Glutamatergic neuron (in vitro differentiated cells): ENCODE results near the gene PLCD1. TPM values are rescaled to one million over a fixed set of nuclear protein-coding genes. Genes with fewer than 3 reads are reported as not detected.

Source experiments
- DNase-seq: peaks from one replicate; pipeline ENCODE4 v3.0.0; 2022
- H3K27ac Mint-ChIP-seq: one replicate; pipeline ENCODE4 v1.8.0; 2020; ENCODE audit warnings: mild to moderate bottlenecking, mixed read lengths, inconsistent platforms; ENCODE audit not compliant: unreplicated experiment
- H3K27me3 Mint-ChIP-seq: one replicate; pipeline ENCODE4 v1.8.0; 2020; ENCODE audit warnings: mild to moderate bottlenecking, moderate library complexity, mixed read lengths, inconsistent platforms; ENCODE audit not compliant: unreplicated experiment
- H3K36me3 Mint-ChIP-seq: one replicate; pipeline ENCODE4 v1.8.0; 2020; ENCODE audit warnings: mild to moderate bottlenecking, mixed read lengths, inconsistent platforms; ENCODE audit not compliant: unreplicated experiment
- H3K4me1 Mint-ChIP-seq: one replicate; pipeline ENCODE4 v1.8.0; 2020; ENCODE audit warnings: mild to moderate bottlenecking, low read depth, mixed read lengths, inconsistent platforms; ENCODE audit not compliant: unreplicated experiment
- H3K4me3 Mint-ChIP-seq: one replicate; pipeline ENCODE4 v1.8.0; 2020; ENCODE audit warnings: mild to moderate bottlenecking, mixed read lengths, inconsistent platforms; ENCODE audit not compliant: unreplicated experiment
- H3K9me3 Mint-ChIP-seq: one replicate; pipeline ENCODE4 v1.8.0; 2020; ENCODE audit warnings: mild to moderate bottlenecking, moderate library complexity, mixed read lengths, inconsistent platforms; ENCODE audit not compliant: unreplicated experiment
- CTCF ChIP-seq: fragments of 200-600 bp; sonication (generic); IDR thresholded peaks from one replicate; pipeline ENCODE4 v1.5.0; 2021; ENCODE audit not compliant: partially characterized antibody, unreplicated experiment
- total RNA-seq: library from RNA; stranded (reverse); fragmentation: NEBNext Ultra II Directional; extraction: Animal tissue kit (Norgen Biotek cat#: 25700); gene quantifications from one replicate; pipeline ENCODE4 v1.2.1, GENCODE V29; 2021; ENCODE audit not compliant: unreplicated experiment

PLCD1 gene
- total RNA-seq, 1 donor from 2014 or later: 73.0 TPM

- Mint-ChIP-seq H3K9me3 (peaks cover 8% of the 10 kb centered on the region), H3K36me3 (peaks cover 8% of the 10 kb centered on the region), H3K27me3 (peaks cover 6% of the 10 kb centered on the region), H3K4me1 (no peaks in the 10 kb centered on the region), H3K4me3 (no peak overlapping the region), H3K27ac (no peak overlapping the region)
- TF ChIP-seq CTCF: no peak
- no peak for DNase-seq
These were observed 21.7 kb upstream of the PLCD1 start for GRCh38 chr3:38051131-38051530.

- DNase-seq: no peak
- Mint-ChIP-seq H3K36me3 (peaks cover 13% of the 10 kb centered on the region), H3K9me3 (peaks cover 8% of the 10 kb centered on the region), H3K27me3 (peaks cover 6% of the 10 kb centered on the region), H3K27ac (no peak overlapping the region), H3K4me3 (no peak overlapping the region), H3K4me1 (no peaks in the 10 kb centered on the region)
- no peak for TF ChIP-seq CTCF
These were observed 20.1 kb upstream of the PLCD1 start for GRCh38 chr3:38049358-38050126.

GRCh38 chr3:38047896-38048295, 18.5 kb upstream of the PLCD1 start:
- no peak overlapping the region for H3K4me3 Mint-ChIP-seq
- H3K9me3 Mint-ChIP-seq: peaks cover 8% of the 10 kb centered on the region
- no peaks in the 10 kb centered on the region for H3K4me1 Mint-ChIP-seq
- peaks cover 13% of the 10 kb centered on the region for H3K36me3 Mint-ChIP-seq
- TF ChIP-seq CTCF: no peak
- no peak overlapping the region for H3K27ac Mint-ChIP-seq
- no peak for DNase-seq
- H3K27me3 Mint-ChIP-seq: peaks cover 6% of the 10 kb centered on the region

- TF ChIP-seq CTCF: no peak
- Mint-ChIP-seq H3K4me1 (no peaks in the 10 kb centered on the region), H3K27ac (no peak overlapping the region), H3K27me3 (peaks cover 6% of the 10 kb centered on the region), H3K4me3 (no peak overlapping the region), H3K9me3 (peaks cover 3% of the 10 kb centered on the region), H3K36me3 (peaks cover 12% of the 10 kb centered on the region)
- DNase-seq: no peak
These were observed 17.4 kb upstream of the PLCD1 start for GRCh38 chr3:38046821-38047220.

GRCh38 chr3:38046027-38046426, 16.6 kb upstream of the PLCD1 start:
- Mint-ChIP-seq H3K27me3 (peaks cover 3% of the 10 kb centered on the region), H3K9me3 (no peaks in the 10 kb centered on the region), H3K36me3 (peaks cover 5% of the 10 kb centered on the region), H3K4me1 (no peaks in the 10 kb centered on the region), H3K27ac (no peak overlapping the region), H3K4me3 (no peak overlapping the region)
- TF ChIP-seq CTCF: no peak
- no peak for DNase-seq
